Subcutaneous adipose tissue (tissue), 4 donors: Measurements from ENCODE around the gene FOXO6. TPM values are rescaled to one million over a fixed set of nuclear protein-coding genes. Genes with fewer than 3 reads are reported as not detected.

Experiments used
- CTCF ChIP-seq: fragments of 450-650 bp; IDR thresholded peaks from one replicate; pipeline ENCODE4 v1.5.1; 2016; ENCODE audit warnings: low read depth, mild to moderate bottlenecking, control low read depth, antibody characterized with exemption, moderate library complexity
- total RNA-seq, 4 donors: library from RNA; depleted of rRNA; stranded (reverse); fragments of >200 nt; gene quantifications; one replicate each; pipeline ENCODE4 v1.1.0, GENCODE V29; 2016

Gene FOXO6
- total RNA-seq, 4 donors from 2014 or later = not detected

- TF ChIP-seq CTCF = no peak
These were observed 5.9 kb upstream of the FOXO6 start for GRCh38 chr1:41355356-41355755.

- TF ChIP-seq CTCF = no peak
These were observed 5.5 kb upstream of the FOXO6 start for GRCh38 chr1:41355761-41356160.

GRCh38 chr1:41356752-41357151, 4.5 kb upstream of the FOXO6 start:
- no peak for TF ChIP-seq CTCF

- no peak for TF ChIP-seq CTCF
These were observed 3.7 kb upstream of the FOXO6 start for GRCh38 chr1:41357451-41358101.

GRCh38 chr1:41358131-41359021, 2.9 kb upstream of the FOXO6 start:
- TF ChIP-seq CTCF = no peak

- no peak for TF ChIP-seq CTCF
These were observed 1.8 kb upstream of the FOXO6 start for GRCh38 chr1:41359211-41360073.
